NCI-H2196 treated with DMSO at 0.1 percent for 48 hours (cell line): ENCODE measurements around the gene FUOM.
"Not testable (repeated sequence)": the region's sequence is repeated elsewhere in the genome, so short reads cannot be mapped to it uniquely, and the experiment has no call there.

ENCODE experiments used
- DNase-seq: peaks from one replicate; lab custom pipeline; 2025; ENCODE audit not compliant: unreplicated experiment; lab: John Stamatoyannopoulos, UW

Gene FUOM

GRCh38 chr10:133370030-133370786 is 12.4 kb upstream of the FUOM start:
- no peak for DNase-seq

GRCh38 chr10:133368153-133368552 is 10.3 kb upstream of the FUOM start:
- no peak for DNase-seq

- DNase-seq: not testable (repeated sequence)
Observed at GRCh38 chr10:133367461-133367860, 9.6 kb upstream of the FUOM start.

DNA sequence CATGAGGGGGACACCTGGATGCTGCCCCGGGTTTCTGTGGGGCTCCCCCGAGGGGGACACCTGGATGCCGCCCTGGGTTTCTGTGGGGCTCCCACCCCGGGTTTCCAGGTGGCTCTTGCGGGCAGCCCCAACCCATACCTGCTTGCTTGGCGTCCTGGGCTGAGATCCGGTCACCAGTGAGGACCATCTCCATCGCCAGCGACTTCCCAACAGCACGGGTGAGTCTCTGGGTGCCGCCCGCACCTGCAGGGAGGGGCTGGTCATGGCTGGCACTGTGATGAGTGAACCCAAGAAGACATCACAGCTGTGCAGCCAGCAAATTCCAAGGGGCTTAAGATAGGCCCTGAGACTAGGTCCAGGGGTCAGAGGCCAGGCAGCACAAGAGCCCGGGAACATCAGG is 8.9 kb upstream of the FUOM start:
- DNase-seq: no peak

DNA sequence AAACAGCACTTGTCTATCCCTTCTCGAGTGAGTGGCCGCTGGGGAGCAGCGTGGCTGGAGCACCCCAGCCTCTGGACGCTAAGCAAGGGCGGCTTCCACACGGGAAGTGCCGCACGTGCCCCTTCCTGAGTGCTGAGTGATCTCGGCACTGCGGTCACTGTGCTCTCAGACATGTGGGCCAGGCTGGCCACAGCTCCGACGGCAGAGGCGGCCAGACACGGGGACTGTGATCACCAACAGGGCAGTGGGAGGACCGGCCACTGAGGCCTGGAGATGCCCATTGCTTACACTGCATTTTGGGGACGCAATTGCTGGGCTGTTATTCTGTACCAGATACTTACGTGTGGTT is 8.3 kb upstream of the FUOM start:
- DNase-seq: no peak

DNA sequence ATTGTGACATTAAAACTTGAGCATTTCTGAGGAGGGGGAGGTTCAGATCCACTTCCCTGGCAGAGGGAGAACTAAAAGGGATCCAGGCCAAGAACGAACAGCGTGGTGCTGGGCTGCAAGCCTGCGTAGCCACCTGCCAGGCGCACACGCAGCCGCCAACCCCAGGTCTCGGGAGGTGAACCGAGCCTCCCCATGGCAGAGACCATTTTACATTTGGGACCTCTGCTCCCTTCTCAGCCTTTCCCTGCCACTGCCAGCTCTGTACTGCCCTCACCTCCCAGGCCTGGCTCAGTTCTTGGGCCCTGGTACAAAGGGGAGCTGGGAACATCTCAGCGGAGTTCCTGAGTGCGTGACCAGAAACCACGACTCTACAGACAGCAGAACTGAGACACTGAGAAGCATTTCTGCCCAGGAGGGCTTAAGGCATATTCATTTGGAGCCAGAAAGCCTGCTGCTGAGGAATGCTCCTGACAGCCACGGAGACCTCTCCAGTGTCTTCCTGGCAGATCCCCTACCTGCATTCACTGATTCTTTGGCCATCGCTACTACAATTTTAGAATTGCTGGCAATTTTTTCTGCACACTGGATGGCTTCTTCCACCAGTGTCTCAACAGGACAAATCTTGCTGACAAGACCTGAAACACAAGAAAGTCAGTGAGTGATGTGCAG is 7.8 kb upstream of the FUOM start:
- no peak for DNase-seq

- no peak for DNase-seq
Observed at GRCh38 chr10:133364645-133365431, 7.0 kb upstream of the FUOM start.

DNA sequence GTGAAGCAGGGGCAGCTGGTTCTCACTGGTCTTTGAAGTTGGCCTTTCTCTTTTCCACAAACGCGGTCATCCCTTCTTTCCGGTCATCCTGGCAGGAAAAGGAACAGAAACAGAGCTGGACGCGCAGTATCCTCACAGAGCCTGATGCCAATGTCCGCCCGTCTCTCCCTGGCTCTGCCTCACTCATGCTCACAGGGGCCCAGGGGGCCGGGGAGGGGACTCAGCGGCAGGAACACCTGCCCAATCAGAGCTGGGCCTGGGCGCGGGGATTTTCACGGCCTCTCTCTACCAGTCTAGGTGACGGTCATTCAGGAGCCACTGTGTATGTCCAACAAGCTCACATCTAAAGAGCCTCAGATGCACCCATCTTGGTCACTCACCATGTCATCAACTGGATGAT is 5.0 kb upstream of the FUOM start:
- no peak for DNase-seq

DNA sequence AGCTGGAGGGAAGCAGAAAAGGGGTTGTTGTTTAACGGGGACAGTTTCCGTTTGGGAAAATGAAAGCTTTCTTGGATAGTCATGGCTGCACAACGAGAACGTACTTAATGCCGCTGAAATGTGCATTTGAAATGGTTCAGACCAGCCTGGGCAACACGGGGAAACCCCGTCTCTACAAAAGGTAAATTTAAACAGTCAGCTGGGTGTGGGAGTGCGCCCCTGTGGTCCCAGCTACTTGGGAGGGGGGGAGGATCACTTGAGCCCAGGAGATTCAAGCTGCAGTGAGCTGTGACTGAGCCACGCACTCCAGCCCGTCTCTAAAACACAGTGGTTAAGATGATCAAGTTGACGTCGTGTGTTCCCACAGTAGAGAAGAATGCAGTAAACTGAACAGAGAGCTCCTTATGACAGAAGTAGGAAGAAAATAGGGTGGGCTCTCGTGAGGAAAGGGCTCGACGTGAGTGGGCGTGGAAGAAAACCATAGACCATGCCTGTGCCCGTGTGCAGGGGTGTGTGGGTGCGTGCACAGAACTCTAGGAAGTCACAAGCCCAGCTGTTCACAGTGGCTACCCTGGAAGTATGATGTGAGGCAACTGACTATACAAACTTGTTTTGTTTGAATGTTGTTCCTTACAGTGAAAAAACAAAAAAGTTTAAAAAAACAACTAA is 4.1 kb upstream of the FUOM start:
- no peak for DNase-seq

- no peak for DNase-seq
Observed at GRCh38 chr10:133361227-133361626, 3.4 kb upstream of the FUOM start.

GRCh38 chr10:133359972-133360610 is 2.3 kb upstream of the FUOM start:
- DNase-seq: no peak

DNA sequence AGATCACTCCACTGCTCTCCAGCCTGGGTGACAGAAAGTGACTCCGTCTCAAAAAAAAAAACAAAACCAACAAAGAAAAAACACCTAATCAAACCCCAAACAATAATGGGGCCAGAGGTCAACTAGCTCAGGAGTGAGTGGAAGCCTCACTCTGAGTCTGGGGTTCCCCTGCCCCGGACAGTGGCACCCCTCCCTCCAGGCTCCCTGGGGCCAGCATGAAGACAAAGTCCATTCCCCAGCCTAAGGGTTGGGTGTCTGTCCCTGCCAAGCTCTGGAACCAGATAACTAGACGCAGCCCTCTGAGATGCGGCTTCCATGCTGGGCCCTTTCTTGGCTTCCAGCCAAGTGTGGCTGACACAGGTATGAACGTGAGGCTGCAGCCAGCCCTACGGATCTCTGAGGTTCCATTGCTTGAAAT is 1.7 kb upstream of the FUOM start:
- DNase-seq: no peak

GRCh38 chr10:133358925-133359310 is 1.1 kb upstream of the FUOM start:
- no peak for DNase-seq

DNA sequence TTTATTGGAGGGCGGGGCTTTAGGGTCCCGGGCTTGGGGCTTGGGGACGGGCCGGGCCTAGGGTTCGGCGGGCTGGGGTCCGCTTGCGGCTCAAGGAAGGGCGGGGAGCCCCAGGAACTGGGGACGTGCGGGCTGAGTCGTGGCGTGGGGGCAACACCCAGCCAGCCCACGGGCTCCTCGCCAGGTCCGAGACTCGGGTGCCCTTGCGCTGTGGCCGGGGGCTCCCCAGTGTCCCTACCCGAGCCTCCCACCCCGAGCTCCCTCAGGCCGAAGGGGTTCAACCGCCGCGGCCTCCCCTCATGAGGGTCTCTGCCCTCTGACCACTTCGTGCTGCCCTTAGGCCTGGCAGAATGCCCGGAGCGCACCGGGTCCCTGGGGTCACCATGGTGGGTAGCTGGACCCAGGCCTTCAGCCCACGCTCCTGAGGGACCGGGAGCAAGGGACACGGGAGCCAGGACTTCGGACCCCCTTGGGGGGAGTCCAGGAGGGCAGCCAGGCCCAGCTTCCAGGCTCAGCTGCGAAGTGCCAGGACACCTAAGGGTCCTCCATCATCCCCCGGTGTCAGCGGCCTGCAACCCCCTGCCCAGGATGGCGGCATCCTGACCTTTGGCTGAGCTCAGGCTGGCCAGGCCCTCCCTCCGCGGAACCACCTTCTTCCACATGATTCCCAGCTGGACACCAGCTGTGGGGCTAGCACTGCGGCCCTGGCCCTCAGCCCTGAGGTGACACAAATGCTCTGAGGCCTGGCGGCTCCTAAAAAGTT is 524 bp upstream of the FUOM start:
- DNase-seq: no peak

DNA sequence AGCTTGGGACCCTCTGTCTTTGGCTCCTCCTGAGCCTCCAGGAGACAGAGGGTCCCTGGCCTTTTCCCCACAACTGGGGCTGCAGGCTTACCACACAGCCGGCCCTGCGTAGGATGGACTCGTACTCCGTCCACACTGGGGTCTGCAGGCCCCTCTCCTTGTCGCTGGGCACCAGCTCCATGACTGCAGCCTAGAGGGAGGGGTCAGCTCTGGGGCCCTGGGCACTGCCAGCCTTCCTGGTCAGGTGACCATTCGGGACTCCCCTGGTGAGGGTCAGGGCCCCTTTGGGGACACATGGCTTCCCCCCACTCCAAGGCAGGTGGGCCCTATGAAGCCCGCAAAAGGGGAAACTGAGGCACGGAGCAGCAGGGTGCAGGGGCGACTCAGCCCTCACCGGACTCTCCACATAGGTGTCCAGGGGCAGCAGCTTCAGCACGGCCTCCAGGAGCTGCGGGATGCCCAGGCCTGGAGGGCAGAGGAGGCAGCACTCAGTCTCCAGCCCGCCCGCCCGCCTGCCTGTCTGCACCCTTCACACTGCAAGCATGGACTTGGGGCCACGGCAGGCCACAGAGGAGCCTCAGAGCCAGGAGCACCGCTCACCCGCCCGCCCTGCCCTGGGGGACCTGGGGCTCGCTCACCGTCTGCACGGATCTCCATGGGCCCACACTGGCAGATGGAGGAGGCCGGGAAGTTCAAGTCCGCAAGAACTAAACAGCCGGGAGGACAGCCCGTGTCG is 1.1 kb downstream of the FUOM start:
- DNase-seq: no peak

DNA sequence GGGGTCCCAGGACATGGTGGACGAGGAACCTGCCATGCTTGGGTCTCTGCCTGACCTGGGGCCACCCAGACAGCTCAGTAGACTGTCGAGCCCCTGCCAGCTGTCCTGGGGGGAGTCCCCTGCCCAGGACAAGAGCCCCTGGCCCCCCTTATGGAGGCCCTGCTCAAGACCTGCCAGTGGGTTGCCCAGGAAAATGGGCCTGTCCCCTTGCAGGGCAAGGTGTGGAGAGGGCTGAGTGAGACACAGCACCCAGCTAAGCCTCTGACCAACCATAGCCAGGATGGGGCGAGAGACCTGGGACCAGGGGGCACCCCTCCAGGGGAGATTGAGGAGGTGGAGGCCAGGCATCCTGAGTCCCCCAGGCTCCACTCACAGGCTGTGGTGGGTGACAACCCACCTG is 1.8 kb downstream of the FUOM start:
- DNase-seq: no peak

GRCh38 chr10:133355266-133355665 is 2.6 kb downstream of the FUOM start:
- DNase-seq: no peak

GRCh38 chr10:133354672-133355240 is 3.1 kb downstream of the FUOM start:
- no peak for DNase-seq

GRCh38 chr10:133353988-133354605 is 3.7 kb downstream of the FUOM start:
- DNase-seq: no peak
